GM18505 (cell line): ENCODE measurements around the gene NOCT.
A peak's percentile ranks its signal among the peaks of the same experiment; 100 is the strongest.
"Not testable (repeated sequence)": the region's sequence is repeated elsewhere in the genome, so short reads cannot be mapped to it uniquely, and the experiment has no call there.

Source experiments
- ATAC-seq: cut with Tn5 transposase; IDR thresholded peaks from one replicate; pipeline ENCODE4 v1.9.1; 2021; ENCODE audit not compliant: unreplicated experiment
- POLR2A ChIP-seq: IDR thresholded peaks from 4 replicates; pipeline ENCODE4 v1.6.1; 2011; ENCODE audit warnings: borderline replicate concordance; ENCODE audit not compliant: insufficient read depth, insufficient read length; ENCODE audit errors: extremely low read depth

The NOCT gene

GRCh38 chr4:139015269-139015947 is at the start of gene NOCT:
NOCT (plus strand) TSS chr4:139015781; CDS start chr4:139015982, 201 bp downstream.
- peak; percentile 98 for TF ChIP-seq POLR2A
- ATAC-seq: peak; percentile 94

DNA sequence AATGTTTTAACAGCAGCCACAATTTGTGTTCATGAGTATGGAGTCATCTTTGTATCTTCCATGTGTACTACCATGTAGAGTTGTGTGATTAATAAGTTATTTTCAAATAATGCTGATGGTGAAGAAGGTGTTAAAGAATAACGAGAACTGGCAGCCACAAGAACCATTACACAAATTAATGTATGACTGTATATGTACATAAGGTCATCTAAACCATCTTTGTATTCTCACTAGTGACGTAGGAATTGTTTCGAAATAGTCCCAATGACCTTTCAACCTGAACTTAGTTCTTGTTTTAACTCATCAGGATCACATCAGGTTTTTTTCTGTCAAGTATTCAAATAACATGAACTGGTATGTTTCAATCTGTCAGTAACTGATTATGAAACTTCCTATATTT is 48.3 kb upstream of the NOCT start:
- TF ChIP-seq POLR2A: no peak
- peak; percentile 91 for ATAC-seq

DNA sequence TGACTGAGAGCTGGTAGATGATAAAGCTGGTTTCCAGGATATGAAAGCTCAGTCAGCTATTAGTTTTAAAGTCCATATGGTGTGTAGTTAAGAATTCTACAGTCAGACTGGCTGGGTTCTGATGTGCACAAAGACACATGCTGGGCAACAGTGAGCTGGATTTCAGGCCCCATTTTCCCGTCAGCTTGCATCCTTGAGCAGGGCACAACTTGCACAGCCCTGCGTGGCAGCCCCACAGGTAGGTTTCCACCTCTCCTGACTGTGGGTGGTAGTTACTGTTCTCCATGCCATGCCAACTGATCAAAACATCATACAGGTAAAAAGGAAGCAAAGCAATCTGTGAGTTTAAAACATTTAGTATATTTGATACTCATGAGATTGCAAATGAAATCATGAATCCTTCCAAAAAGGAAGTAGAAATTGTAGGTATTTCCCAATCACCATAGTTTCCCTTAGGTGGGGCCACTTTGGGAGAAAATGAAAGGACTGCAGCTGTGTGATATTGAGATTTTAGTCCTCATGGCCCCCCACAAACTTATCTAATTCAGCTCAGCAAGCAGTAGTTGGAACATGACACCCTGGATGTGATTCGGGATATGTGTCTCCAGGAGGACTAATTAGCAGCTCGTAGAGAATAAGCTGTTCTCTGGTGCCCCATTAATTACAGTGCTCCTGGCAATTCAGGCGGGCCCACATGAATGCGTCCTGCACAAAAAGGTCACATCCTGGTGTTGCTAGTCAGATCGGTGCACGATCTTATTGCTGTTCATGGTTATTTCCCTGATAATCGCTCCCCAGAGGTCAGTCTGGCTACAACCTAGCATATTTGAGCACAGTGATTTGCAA is 42.4 kb upstream of the NOCT start:
- no peak for TF ChIP-seq POLR2A
- ATAC-seq: no peak

GRCh38 chr4:138975225-138975624 is 40.4 kb upstream of the NOCT start:
- ATAC-seq: no peak
- no peak for TF ChIP-seq POLR2A

- ATAC-seq: no peak
- no peak for TF ChIP-seq POLR2A
Observed at GRCh38 chr4:138976526-138976925, 39.1 kb upstream of the NOCT start.

DNA sequence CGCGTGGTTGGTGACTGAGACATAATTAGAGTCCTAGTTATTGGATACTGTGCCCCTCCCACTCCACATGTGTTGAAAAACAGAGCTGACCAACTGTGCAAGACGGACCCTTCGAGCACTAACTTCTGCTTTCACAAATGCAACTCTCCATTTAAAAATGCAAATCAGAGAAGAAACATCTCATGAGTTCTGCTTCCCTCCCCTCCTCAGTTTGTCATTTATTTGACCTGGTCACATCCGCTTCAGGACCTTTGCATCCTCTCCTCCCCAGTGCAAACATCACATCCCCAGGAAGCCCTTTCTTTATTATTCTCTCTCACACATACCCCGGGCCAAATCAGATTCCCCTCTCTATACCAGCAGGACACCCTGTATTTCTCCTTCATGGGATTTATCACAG is 38.1 kb upstream of the NOCT start:
- no peak for TF ChIP-seq POLR2A
- ATAC-seq: peak; percentile 97

GRCh38 chr4:138978028-138978585 is 37.5 kb upstream of the NOCT start:
- no peak for ATAC-seq
- no peak for TF ChIP-seq POLR2A

- ATAC-seq: no peak
- no peak for TF ChIP-seq POLR2A
Observed at GRCh38 chr4:138978600-138978999, 37.0 kb upstream of the NOCT start.

DNA sequence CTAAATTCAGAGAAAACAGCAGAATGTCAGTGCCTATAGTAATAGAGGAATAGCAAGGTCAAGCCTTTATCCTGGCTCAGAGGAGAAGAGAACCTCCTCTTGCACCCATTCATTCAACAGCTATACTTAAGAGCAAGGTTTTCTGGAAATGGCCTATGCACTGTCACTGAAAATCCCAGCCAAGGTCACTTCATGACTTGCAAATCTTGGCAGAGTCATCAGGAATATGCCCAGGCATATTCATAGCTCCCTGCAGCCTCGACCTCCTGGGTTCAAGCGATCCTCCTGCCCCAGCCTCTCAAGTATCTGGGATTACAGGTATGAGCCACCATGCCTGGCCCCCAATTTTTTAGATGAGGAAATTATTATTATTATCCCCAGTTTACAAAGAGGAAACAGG is 35.8 kb upstream of the NOCT start:
- no peak for ATAC-seq

DNA sequence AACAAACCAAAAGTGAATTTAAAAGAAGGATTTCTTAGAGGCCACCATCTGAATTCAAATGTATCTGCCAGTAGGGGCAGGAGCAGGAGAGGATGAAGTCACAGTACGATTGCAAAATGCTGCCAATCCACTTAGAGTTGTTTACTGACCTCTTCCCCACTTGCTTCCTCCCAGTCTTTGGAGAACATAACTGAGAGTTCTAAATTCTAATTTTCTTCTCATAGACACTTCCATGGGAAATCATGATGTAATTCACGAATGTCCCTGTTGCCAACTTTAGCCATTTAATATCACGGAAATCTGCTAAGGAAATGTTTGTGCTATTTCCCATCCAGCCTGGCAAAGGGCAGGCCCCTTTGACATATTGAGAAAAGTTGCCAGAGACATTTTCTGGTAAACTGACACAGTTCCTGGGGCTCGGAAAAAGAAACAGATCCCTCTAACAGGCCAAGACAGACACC is 33.6 kb upstream of the NOCT start:
- no peak for TF ChIP-seq POLR2A
- ATAC-seq: no peak

More for the DNA sequence above, 35.8 kb upstream of the NOCT start:
- TF ChIP-seq POLR2A: no peak

GRCh38 chr4:138982754-138983153 is 32.8 kb upstream of the NOCT start:
- no peak for TF ChIP-seq POLR2A
- peak; percentile 11 for ATAC-seq

- no peak for TF ChIP-seq POLR2A
- ATAC-seq: no peak
Observed at GRCh38 chr4:138983690-138984089, 31.9 kb upstream of the NOCT start.

DNA sequence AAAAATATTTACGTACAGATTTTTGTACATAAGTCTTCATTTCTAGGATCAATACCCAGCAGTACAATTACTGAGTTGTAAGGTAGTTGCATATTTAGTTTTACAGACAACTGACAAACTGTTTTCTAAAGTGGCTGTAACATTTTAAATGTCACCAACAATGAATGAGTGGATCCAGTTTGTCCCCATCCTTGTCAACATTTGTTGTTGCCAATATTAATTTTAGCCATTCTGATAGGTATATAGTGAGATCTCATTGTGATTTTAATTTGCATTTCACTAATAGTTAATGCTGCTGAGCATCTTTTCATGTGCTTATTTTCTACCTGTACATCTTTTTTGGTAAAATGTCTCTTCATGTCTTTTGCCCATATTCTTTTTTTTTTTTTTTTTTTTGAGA is 30.9 kb upstream of the NOCT start:
- no peak for ATAC-seq

GRCh38 chr4:138992676-138993075 is 22.9 kb upstream of the NOCT start:
- ATAC-seq: no peak
- no peak for TF ChIP-seq POLR2A

More for the DNA sequence above, 30.9 kb upstream of the NOCT start:
- TF ChIP-seq POLR2A: no peak

DNA sequence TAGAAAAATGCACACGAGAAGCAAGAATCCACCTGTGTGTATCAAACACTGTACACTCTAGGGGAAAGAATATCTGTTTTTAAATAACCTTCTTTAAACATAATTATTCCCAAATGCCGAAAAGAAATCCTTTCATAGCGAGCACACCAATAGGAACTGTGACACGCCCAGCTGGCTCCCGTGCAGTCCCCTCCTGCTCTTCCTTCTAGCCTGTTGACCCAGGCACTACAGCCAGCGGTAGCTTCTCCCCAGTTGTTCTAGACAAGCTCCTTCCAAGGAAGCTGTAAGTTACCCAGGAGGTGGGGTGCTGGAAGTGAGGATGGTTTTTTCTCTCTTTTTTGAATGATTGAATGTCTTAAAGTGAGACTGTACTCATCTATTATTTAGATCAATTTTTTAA is 19.5 kb upstream of the NOCT start:
- no peak for ATAC-seq
- no peak for TF ChIP-seq POLR2A

- TF ChIP-seq POLR2A: no peak
- no peak for ATAC-seq
Observed at GRCh38 chr4:138999666-139000065, 15.9 kb upstream of the NOCT start.

DNA sequence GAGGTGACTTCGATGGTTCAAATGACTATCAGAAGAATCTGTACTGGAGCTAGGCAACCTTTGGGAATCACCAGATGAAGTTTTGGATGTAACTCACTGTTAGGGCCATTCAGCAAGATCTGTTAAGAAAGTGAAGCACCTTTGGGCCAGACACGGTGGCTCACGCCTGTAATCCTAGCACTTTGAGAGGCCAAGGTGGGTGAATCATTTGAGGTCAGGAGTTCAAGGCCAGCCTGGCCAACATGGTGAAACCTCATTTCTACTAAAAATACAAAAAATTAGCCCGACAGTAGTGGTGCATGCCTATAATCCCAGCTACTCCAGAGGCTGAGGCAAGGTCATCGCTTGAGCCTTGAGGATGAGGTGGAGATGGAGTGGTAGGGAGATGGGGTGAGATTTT is 15.4 kb upstream of the NOCT start:
- not testable (repeated sequence) for ATAC-seq

DNA sequence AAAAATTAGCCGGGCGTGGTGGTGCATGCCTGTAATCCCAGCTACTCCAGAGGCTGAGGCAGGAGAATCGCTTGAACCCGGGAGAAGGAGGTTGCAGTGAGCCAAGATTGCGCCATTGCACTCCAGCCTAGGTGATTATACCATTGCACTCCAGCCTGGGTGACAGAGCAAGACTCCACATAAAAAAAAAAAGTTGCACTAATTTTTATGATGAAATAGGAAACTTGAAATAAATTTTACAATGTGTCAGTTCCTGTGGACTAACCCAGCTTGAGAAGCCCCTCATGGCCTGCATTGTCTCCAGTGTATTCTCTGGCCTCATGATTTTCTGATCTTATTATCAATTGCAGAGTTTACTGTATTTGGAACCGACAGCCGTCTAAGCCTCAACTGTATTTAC is 14.2 kb upstream of the NOCT start:
- ATAC-seq: not testable (repeated sequence)

- not testable (repeated sequence) for ATAC-seq
Observed at GRCh38 chr4:139003668-139004067, 11.9 kb upstream of the NOCT start.
